GM18511 (cell line): ENCODE data around the gene THYN1.
A peak's percentile ranks its signal among the peaks of the same experiment; 100 is the strongest.
"Not testable (repeated sequence)": the region's sequence is repeated elsewhere in the genome, so short reads cannot be mapped to it uniquely, and the experiment has no call there.

Experiments used
- ATAC-seq: cut with Tn5 transposase; IDR thresholded peaks from one replicate; pipeline ENCODE4 v1.9.1; 2021; ENCODE audit warnings: mild to moderate bottlenecking, moderate library complexity; ENCODE audit not compliant: unreplicated experiment

THYN1 gene

DNA sequence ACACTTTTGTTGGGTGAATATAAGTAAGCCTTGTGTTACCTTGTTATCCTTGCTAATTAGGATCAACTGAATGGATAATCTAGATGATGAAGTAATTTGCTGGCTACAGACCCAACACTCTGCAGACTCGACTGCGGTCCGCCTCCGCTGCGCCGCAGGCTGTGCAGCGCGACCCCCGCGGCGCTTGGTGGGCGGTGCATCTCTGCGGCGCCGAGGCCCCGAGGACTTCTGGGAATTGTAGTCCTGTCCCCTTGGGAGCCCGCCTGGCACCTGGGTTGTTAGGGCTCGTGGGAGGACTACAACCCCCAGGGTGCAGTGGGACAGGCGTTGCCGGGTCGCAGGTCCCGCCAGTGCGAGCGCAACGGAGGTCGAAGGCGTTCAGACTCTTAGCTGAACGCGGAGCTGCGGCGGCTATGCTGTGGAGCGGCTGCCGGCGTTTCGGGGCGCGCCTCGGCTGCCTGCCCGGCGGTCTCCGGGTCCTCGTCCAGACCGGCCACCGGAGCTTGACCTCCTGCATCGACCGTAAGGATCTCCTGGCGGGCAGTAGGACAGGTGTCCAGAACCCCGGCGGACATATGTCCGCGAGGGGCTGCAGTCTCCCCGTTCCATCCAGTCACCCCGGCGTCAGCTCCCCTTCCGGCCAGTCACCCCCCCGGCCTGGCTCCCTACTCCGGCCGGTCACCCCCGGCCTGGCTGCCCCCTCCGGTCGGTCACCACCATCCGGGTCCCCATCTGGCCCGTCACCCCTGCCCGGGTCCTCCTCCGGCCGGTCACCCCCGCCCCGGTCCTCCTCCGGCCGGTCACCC lies at the start of gene THYN1, which contains the start of gene ACAD8:
TSS of gene THYN1 (minus strand) at position 165 of the 806 bp plus-strand sequence. CDS start 470 bp downstream, outside the sequence.
TSS of gene ACAD8 (plus strand) at position 381 of the 806 bp plus-strand sequence. CDS start at position 414, 33 bp downstream.
- ATAC-seq = peak; percentile 99

DNA sequence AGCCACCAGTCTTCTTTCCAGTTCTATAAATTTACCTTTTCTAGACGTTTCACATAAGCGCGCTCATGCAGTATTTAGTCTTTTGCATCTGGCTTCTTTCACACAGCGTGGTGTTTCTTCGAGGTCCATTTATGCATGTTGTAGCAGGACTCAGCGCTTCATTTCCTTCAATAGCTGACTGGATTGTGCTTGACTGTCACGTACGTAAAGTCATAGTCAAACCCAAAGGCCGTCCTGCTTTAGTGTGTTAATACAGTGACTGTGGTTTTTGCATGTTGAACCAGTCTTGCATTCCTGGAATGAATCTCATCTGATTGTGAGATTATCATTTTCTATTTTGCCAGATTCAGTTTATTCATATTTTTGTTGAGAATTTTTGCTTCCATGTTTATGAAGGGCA lies 41.5 kb upstream of the THYN1 start:
- no peak for ATAC-seq

DNA sequence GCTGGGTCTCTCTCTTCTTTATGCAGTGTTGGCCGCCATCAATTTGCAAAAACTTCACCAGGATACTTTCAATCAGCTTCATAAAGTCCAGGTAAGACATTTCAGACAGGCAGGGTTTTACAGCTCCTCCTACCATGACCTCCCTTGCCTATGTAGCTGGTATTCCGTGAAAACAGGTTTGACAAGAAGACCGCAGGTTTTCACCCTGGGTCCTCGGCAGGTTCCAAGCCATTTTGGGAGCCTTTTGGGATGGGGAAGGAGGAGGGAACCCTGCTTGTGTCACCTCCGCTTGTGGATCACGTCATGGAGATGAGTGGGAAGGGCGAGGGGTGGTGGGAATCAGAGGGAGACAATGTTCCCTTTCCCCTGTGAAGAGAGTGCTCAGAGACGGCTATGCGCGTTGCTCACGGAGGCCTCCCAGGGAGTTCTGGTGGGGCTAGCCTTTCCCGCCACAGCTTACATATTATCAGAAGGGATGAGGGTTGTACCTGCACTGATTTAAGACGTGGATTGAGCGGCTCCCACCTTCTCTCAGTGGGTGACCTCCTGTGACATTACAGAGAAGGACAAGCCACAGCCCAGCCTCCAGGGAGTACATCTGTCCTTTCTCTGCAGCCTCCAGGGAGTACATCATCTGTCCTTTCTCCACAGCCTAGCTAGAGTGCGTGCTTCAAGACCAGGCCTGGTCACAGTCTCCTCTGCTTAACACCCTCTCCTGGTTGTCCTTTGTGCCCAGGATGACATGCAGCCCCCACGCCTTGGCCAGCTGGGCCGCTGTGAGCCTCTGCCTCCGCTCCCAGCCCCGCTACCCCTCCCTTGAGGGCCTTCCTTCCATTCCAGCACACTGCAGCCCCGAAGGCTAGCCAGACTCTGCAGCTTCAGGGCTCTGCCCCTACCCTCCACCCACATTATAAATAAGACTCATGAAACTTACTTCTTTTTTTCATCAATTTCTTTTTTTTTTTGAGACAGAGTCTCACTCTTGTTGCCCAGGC lies 40.3 kb upstream of the THYN1 start:
- ATAC-seq = no peak

DNA sequence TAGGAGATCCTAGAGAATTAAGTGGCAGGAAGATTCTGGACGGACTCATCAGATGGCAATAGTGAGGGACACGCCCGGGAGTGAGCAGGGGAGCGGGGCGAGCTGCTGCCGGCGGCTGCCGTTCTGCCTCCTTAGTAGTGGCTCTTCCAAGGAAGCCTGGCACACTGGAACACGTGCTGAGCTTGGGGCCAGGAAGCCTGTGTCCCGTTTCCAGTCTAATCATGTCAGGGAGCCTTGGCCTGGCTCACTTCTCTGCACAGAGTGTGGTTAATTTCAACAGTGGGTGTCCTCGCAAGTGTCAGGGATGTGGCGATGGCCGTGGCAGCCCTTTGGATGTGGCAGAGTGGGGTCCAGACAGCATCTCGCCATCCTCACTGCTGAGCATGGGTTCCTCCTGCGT lies 39.5 kb upstream of the THYN1 start:
- ATAC-seq = no peak

DNA sequence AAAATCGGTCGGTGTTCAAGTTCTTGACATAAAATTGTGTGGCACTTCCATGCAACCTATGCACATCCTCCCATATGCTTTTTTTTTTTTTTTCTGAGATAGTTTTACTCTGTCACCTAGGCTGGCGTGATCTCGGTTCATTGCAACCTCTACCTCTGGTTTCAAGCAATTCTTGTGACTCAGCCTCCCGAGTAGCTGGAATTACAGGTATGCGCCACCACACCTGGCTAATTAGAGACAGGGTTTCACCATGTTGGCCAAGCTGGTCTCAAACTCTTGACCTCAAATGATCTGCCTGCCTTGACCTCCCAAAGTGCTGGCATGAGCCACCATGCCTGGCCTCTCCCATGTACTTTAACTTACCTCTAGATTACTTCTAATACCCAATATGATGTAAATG lies 38.0 kb upstream of the THYN1 start:
- ATAC-seq = no peak

DNA sequence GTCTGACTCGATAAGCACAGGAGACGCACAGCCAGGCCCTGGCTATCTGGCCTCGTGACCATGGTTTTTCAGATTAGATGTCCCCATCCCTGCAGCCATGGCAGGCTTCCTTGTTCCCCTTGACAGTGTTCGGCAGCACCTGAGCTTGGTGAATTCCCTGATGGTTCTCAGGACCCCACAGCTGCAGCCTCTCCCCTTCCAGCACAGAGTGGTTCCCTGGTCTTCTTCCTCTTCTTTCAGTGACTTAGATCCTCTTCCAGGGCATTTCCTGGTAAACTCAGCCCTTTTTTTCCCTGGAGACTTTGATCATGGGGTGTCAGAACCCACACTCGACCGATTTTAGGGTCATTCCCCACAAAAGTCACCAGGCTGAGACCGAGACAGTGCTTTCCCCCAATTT lies 37.5 kb upstream of the THYN1 start:
- no peak for ATAC-seq

DNA sequence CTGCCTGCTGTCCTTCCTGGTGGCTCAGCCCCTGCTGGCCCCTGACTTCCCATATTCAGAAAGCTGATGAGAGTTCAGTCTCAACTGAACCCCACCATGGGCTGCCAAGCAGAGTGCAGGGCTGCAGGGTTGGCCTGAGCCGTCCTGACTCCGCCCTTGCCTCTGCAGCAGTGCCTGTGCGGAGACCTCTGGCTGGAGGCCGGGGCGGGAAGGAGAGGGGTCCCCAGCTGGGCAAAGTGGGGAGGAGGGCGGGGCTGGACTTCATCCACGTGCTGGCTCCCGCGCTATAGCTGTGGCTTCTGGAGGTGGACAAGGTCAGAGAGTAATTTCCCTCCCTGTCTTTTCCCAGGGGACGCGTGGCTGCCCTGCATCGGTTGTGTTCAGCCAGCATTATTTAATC lies 36.6 kb upstream of the THYN1 start:
- ATAC-seq = no peak

DNA sequence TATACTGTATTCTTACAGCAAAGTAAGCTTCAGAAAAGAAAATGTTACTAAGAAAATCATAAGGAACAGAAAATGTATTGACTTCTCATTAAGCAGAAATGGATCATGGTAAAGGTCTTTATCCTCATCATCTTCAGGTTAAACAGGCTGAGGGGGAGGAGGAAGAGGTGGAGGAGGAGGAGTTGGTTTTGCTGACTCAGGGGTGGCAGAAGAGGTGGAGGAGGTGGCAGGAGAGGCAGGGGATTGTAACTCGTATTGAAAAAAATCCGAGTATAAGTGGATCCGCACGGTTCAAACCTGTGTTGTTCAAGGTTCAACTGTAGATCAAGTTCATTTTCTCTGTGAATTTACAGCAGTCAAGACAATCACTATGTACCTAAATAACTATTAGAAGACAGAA lies 36.0 kb upstream of the THYN1 start:
- no peak for ATAC-seq

DNA sequence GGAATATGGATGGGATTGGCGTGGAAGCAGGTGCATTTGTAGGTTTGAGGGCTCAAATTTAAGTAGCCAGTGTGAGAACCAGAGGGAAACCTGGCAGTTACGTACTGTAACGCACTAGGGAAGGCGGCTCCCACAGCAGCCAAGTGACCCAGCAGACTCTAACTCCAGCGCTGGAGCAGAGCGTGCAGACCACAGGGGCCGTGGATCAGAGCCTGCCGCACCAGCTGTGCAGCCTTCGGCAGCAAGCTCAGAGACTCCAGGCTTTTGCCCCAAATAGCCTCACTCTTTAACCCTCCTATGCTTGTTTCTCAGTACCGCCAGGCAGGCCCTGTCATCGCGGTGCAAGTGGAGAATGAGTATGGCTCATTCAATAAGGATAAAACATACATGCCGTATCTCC lies 35.3 kb upstream of the THYN1 start:
- ATAC-seq = no peak

DNA sequence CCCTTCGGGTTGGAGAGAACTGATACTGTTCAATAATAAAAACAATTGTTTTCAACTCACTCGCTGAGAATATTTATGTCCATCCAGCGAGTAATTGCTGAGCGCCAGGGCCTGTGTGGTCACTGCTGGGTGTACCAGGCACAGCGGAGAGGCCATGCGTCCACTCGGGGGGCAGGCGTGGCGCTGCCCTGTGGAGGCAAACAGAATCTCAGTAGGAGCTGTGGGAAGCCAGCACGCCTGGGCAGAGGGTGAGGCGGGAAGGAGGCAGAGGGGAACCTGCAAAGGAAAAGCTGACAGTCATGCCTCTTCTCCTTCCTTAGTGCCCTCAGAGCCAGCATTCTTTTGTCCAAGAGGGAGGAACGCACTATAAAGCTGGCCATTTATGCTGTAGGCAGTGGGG lies 34.4 kb upstream of the THYN1 start:
- ATAC-seq = no peak

DNA sequence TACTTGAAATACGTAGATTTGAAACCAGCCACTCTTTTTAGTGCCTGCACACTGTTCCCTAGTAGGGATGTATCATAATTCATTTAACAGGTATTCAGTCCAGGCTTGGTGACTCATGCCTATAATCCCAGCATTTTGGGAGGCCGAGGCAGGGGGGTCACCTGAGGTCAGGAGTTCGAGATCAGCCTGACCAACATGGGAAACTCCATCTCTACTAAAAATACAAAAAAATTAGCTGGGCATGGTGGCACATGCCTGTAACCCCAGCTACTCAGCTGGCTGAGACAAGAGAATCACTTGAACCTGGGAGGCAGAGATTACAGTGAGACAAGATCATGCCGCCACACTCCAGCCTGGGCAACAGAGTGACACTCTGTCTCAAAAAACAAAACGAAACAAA lies 31.2 kb upstream of the THYN1 start:
- ATAC-seq = not testable (repeated sequence)

DNA sequence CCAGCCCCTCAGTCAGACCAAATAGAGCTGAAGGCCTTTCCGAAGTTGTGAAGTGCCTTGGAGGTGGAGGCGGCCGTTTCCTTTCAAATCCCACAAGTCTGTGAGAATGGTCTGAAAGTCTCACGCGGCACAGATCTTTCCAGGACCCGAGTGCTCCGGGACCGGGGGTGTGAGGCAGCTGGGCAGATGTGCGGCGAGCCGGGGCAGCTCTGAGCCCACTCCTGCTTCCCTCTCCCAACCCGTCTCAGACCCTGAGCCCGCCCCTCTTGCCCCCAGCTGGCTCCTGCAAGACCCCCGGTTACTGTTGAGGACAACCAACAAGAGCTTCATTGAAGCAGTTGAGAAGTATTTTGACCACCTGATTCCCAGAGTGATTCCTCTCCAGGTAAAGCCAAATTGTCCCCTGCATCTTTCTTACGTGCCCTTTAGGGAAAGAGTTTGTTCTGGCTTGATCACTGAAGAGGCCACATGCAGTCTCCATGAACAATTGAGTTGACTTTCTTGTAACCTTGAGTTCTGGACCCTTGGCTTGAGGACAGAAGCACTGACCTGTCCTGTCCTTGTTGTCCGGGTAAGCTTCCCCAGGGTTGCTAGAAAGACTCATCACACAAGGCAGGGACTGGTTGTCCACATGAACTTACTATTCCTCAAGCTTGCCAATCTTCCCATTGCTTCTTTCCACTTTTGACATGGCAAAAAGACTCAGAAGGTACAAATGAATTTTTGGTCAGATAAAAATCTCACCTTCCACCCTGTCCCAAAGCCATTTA lies 30.5 kb upstream of the THYN1 start:
- no peak for ATAC-seq

DNA sequence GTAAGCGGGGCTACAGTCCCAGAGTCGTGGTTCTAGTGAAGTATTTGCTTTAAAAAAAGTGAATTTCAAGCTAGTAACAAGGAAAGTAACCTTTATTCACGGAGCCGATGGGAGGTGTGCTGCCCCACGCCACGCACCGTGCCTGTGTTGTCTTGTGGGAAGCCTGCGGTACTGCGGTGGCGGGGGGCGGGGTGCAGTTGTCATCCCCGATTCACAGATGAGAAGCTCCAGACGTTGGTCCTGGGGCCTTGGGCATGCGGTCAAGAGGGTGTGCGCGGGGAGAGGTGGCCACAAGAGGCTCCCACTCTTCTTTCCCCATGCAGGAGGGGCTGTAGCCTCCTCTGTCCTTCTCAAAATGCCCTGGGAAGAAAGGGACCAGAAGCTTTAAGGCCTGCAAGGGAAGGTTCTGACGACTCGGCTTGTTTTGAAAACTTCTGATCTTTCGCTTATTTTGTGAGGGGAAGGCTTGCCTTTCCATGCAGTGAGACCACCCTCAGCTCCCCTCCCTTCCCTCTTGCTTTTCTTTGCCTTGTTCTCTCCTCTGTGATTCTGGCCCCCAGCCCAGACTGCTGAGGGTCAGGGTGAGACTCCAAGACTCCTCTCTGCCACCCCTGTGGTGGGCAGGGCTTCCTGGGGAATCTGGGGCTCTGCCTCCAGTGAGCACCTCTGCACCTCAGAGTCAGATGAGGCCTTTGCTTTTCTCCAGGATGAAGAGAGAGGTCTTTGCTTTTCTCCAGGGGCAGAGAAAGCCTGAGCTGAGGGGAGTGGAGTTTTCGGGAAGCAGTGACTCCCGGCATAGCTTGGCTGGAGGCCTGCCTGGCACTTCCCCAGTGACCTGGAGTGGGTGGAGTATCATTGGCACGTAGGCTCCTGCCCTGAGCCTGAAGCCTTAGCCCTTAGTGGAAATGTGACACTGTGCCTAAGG lies 29.2 kb upstream of the THYN1 start:
- no peak for ATAC-seq

DNA sequence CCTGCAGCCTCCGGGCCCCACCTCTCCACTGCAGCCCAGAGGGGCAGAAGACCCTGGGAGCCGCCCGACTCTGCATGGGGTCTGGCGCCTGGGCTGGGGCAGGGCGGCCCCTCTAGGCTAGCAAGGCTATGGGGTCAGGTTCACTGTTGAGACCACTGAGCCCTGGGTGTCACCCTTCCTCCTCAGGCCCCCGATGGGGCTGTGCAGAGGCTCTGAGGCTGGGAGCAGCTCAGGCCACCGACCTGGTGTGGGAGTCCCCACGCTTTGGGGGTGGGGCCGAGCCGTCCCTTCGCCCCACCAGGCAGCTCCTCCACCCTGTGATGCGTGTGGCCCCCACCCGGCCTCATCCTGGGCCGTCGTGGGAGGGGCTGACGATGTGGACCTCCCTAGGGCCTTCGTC lies 28.5 kb upstream of the THYN1 start:
- ATAC-seq = not testable (repeated sequence)

DNA sequence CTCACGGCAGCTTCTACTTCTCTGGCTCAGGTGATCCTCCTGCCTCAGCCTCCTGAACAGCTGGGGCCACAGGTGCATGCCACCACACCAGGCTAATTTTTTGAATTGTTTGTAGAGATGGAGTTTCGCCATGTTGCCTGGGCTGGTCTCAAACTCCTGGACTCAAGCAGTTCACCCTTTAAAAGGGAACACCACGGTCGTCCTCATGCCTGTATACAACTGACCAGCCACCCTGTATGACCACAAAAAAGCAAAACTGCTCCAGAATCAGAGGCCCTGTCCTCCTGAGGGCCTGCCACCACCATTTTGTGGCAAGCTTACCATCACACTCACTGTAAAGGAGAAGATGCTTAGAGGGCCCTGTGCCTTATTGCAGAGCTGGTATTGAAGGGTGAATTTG lies 25.2 kb upstream of the THYN1 start:
- no peak for ATAC-seq

DNA sequence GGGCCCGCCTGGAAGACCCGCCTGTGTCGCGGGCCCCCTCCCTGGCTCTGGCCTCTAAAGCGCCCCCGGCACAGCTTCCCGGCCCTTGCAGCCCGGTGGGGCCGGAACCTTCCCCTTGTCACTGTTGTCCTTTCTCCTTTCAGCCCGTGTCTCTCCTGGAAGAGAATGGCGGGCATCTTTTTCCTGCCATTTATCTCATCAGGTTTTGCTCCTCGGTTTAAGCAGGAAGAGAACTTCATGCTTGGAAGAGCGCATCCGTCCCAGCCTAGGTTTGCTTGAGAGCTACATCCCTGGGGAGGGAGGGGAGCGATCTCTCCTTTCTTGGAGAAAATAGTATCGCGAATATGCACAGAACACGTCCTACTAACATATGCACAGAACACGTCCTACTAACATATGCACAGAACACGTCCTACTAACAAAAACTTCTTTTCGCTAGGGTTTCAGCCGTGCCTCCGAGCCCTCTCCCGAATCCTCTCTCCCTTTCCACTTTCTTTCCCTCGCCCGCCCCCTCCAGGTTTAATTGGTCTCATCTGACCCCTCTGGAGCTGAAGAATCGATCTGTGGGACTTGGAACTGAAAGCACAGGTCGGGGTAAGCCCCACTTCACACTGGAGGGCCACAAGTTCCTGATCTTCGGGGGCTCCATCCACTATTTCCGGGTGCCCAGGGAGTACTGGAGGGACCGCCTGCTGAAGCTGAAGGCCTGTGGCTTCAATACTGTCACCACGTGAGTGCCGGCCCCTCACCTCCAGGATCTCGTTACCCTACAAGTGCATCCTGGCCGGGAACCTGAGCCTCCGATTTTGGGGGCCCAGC lies 24.2 kb upstream of the THYN1 start:
- ATAC-seq = no peak

DNA sequence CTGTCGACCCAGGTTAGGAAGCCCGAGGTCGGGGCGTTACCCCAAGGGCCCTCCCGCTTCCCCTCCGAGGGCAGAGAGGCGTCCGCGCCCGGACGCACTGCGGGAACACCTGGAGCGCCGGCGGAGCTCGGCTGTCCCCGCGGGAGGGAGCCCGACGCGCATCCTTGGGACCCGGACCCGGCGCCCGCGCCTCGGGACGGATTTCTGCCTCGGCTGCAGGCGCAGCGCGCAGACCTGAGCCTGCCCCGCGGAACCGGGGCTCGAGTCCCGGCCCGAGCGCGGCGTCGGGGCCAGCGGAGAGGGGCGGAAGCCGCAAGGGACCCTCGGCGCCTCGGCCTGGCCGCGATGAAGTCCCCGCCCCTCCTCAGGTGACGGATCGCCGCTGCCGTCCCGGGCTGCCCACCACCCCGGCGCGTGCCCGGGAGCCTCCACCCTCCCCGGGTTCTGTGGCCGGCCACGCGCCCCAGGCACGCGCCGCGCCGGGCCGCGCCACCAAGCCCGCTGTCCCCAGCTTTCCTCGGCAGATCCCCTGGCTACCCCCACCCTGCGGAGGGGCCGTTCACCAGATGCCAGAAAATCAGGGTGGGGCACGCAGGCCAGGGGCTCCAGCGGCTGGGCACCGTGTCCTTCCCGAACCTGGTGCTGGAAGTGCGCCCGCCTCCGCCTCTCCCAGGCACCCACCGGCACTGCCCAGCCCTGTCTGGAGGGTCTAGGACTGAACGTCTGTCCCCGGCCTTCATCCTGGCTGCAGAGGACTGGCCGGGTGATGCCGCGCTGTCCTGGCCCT lies 23.4 kb upstream of the THYN1 start:
- peak; percentile 24 for ATAC-seq
